Measurements from ENCODE around the gene GAST.
"Not testable (repeated sequence)": the region's sequence is repeated elsewhere in the genome, so short reads cannot be mapped to it uniquely, and the experiment has no call there.

GAST gene, protein sequence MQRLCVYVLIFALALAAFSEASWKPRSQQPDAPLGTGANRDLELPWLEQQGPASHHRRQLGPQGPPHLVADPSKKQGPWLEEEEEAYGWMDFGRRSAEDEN

DNA sequence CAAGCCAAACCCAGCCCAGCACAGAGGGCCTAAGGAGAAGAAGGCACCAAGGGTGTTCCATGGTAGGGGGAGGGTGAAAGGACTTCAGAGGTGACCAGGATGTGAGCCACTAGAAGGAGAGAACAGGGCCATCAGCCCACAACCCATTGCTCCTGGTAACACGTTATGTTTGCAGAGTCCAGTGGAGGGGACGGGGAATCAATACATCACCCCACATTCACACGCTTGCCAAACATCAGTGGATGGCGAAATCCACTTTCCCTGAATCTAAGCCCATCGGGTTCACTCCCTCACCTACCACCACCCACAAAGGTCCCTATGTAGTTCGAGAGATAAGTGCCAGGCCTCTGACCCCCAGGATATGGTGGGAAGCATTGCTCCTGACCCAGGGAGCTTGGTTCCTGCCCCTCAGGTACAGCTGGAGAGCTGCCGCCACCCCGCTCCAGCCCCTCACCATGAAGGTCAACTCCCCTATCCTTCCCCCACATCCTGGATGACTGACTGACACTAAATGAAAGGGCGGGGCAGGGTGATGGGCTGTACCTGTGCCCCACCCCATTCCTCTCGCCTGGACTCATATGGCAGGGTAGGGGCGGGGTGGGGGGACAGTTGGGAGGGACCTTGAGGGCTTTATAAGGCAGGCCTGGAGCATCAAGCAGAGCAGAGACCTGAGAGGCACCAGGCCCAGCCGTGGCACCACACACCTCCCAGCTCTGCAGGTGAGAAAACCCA, at the start of gene GAST:
Gene GAST (plus strand): TSS at position 663 of the 732 bp plus-strand sequence. CDS start 3,106 bp downstream, outside the sequence.
- DNase-seq (ENCODE audit: low read depth in 1 of 2, low spot score in 1 of 2): no peak

DNA sequence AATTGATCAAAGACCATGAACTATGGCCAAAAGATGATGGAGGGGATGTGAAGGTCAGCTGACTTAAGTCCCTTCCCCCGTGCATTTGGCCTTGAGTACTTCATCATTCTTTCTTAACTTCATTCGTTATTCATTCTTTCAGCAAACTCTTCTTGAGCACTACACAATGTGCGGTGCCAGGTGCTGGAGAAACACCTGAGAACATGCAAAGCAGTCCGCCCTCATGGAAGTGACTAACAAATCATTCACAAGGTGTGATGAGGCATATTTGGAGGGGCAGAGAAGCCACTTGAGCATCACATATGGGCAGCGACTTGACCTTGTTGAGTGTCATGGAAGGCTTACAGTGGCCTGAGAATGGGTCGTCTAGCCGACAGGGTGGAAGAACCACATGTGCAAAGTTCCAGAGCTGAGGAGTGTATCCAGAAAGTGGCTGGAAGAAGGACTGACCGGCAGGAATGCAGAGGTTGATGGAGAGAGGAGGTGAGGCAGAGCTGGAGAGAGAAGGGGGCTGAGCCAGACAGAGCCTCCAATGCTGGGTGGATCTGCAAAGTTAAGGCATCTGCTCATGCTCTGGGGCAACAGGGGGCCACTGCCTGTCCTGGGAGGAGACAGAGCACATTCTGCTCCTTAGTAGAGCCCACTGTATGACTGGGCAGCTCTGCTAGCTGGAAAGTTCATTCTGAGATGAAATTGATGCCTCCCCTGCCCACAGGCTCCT, 48.5 kb upstream of the GAST start:
- no peak for DNase-seq (ENCODE audit: low read depth in 1 of 2, low spot score in 1 of 2)

DNA sequence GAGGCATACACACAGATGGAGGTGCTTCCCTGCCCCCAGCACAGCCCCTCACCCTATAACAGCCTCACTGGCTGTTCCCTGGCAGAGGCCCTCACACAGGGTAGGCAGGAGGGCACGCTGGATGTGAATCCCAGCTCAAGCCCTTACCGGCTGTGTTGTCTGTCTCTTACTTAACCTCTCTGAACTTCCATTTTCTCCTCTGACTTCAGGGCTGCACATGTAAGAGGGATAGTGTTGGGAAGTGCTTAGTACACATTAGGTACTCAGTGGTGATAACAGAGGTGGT, 48.0 kb upstream of the GAST start:
- no peak for DNase-seq (ENCODE audit: low read depth in 1 of 2, low spot score in 1 of 2)

DNA sequence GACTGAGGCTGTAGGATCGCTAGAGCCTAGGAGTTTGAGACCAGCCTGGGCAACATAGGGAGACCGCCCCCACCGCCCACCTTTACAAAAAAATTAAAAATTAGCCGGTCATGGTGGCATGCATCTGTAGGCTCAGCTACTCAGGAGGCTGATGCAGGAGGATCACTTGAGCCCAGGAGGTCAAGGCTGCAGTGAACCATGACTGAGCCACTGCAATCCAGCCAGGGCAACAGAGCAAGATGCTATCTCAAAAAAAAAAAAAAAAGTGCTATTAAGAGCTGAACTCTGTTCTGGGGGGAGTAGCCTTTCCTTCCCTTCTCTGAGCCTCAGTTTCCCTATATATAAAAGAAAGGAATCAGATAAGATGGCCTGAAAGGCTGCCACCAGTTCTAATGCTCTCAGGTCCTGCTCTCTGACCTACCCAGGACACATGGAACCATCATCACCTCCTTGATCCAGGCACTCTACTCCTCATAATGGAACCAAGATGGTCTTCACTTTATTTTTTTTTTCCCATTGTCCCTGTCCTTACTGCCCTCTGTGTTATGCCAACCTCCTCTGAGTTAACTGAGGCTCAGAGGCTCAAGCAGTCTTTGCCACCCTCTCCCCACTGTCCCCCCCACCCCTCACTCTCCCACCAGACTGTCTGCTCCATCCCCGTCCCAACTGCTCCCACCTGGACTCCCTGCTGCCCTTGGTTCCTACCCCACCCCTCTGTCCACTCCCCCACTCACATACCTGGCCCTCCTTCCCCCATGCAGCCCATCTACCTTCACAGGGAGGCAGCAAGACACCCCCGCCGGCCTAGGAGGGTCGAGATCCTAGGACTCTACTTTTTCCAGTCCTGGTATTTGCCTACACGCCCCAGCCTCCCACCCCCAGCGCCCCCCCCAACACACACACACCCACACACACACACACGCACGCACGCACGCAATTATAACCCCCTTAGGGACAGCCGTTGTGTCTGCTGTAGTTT, 47.3 kb upstream of the GAST start:
- no peak for DNase-seq (ENCODE audit: low read depth in 1 of 2, low spot score in 1 of 2)

DNA sequence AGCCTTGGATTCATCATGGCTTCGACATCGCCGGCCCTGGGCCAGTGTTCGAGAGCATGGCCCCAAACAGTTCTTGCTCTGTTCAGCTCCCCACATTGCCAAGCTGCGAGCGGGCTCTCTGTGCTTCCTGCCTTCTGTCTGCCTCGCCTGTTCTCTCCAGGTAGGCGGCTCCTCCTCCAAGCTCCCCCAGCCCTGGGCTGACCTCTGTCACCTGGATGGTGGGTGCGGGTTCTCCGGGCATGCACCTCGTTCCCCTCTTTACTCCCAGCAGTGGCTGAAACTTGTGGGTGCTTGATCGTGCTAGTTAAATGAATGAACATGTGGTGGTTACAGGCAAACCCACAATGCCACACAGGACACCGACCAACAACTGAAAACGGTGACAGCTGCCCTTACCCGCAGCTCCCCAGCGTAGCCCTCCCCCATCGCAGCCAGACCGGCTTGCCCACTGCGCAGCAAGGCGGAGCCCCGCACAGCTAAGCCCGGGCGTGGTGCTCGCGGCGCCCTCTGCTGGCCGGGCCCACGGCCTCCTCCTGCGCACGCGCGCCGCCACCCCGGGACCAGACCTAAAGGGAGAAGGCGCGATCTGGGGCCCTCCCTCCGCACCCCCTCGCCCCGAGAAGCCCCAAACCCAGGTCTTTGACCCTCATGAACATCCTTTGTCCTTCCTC, 46.4 kb upstream of the GAST start:
- peak; percentile 84 to 88 for DNase-seq (ENCODE audit: low read depth in 1 of 2, low spot score in 1 of 2)

DNA sequence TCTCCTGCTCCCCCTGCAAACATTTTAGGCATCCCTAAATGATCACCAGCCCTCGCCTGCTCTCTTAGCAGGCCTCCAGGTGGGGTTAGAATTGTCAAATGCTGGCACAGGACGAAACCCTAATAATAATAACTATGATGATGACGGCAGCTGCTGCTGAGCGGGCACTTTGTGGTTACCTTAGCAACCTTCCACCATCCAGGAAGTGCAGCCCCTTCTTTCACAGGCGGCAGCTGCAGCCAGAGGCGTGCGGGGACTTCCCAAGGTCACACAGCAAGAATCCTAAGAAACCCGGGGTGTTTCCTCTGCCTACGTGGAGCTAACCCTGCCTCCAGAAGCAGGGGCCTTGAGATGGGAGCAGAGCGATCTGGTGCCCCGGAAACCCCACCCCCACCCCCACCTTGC, 45.9 kb upstream of the GAST start:
- peak; percentile 50 for DNase-seq (ENCODE audit: low read depth in 1 of 2, low spot score in 1 of 2)

DNA sequence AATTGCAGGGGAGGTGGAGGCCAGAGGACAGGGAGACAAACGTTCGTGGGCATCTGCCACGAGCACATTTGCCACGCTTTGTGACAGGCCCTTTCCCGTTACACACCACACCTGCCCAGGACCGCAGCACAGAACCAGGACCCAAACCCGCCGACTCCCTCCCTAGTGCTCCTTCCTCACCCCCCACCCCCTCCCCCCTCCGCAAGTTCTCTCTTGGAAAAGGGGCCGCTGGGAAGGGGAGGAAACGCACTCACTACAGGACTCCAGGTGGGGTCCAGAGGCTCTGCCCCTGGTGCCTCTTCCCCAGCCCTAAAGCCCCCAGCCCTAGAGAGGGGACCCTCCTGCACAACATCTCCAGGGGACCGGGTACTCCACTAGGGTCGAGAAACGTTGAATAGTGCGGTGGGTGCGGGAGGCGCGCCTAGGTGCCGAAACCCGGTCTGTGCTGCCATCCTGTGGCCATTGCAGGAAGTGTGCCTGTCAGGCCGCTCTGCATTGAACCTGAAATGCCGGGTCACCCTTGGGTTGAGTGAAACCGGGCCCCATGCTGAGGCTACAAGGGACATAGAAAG, 45.3 kb upstream of the GAST start:
- DNase-seq (ENCODE audit: low read depth in 1 of 2, low spot score in 1 of 2): peak; percentile 71 to 82

DNA sequence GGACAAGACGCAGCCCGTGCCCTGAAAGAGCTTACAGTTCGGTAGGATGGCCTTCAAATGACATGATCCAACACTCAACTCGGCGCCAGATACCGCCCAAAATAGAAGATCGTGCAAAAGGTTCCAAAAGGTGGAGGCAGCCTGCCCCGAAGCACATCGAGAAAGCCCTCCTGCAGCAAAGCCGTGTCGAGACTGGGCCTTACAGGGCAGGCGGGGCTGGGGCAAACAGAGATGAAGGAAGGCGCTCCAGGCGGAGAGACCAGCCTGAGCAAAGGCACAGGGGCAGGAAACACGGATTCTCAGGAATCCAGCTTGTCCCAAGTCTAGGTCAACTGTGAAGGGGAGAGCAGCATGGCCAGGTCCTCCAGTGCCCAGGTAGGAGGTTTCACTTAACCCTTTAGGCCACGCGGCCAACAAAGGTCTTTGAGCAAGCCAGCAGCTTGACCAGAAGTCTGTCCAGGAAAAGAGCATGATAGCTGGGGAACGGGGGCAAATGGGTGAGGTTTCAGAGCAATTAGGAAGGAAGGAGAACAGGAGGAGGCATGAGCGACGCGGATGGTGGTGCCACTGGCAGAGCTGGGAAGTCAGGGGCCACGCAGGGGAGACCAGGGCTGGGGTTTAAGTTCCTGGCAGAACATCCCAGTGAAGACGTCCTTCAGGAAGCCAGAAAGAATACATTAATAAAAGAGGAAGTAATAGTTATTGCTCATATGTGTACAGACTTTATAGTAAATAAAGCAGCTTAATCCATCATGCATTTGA, 44.7 kb upstream of the GAST start:
- no peak for DNase-seq (ENCODE audit: low read depth in 1 of 2, low spot score in 1 of 2)

DNA sequence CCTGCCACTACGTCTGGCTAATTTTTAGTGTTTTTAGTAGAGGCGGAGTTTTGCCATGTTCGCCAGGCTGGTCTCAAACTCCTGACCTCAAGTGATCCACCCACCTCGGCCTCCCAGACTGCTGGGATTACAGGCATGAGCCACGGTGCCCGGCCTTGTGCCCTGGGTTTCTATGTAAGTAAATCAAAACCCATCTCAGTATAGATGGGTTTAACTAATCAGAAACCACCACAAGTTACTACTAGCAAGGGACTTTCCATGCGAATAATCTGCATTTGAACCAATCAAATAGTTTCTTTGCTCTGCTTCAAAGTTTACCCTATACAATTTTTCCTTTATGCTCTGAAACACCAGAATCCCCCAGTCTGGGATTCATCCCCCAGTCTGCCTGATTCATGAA, 40.0 kb upstream of the GAST start:
- DNase-seq (ENCODE audit: low read depth in 1 of 2, low spot score in 1 of 2): no peak

DNA sequence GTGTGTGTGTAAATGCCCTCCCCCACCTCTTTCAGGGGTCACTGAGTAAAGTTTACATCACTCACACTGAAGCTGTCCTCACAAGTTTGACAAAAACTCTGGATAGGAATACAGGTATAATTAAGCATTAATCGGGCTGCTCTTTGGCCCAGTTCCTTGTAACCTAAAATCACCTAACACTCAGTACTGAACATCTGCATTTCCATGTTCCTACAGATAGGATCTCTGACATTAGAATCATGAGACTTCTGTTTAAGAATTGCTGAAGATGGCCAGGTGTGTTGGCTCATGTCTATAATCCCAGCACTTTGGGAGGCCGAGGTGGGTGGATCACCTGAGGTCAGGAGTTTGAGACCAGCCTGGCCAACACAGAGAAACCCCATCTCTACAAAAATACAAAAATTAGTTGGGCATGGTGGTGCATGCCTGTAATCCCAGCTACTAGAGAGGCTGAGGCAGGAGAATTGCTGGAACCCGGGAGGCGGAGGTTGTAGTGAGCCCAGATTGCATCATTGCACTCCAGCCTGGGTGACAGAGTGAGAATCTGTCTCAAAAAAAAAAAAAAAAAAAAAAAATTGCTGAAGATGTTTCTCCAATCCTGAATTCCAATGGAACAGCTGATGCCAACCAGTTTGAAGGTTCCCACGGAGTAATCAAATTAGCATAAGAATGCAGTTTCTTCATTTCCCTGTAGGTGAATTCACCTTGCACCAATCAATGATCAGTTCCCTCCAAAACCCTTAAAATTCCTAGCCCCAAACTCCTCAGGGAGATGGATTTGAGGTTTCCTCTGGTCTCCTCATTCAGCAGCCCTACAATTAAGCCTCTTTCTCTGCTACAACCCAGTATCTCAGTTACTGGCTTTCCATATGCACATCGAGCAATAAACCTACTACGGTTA, 36.7 kb upstream of the GAST start:
- DNase-seq (ENCODE audit: low read depth in 1 of 2, low spot score in 1 of 2): not testable (repeated sequence)

DNA sequence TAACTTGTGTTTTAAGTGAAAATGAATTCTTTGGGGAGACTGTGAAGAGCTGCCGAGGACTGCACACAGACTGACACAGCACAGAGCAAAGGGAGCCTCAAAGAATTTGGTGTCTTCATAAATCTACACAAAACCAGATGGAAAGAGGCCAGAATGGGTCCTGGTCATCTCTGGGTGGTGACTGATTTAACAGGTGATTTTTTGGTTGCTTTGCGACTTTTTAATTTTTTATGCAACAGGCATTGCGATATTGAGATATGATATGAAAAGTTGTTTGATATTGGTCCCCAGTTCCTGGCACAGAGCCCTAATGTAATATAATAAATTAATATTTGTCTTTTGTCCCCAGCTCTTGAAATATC, 36.1 kb upstream of the GAST start:
- DNase-seq (ENCODE audit: low read depth in 1 of 2, low spot score in 1 of 2): no peak

DNA sequence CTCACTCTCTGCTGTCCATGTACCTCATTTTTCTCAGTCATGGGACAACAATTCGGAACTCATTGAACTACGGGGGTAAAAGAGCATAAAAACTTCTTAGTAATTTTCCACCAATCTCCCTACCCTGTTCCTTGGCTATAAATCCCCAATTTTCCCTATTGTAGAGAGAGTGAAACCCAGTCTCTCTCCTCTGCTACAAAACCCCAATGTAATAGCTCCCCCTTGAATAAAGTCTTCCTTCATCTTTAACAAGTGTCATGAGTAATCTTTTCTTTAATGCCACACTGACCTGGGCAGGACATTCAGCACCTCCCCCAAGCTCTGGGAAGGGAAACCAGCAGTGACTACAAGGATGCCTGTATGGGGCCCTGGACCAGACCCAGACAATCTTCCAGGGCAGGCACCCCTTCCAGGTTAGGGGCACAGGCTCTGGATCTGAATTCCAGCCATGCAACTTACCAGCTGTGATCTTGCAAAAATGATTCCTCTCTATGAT, 33.7 kb upstream of the GAST start:
- no peak for DNase-seq (ENCODE audit: low read depth in 1 of 2, low spot score in 1 of 2)

DNA sequence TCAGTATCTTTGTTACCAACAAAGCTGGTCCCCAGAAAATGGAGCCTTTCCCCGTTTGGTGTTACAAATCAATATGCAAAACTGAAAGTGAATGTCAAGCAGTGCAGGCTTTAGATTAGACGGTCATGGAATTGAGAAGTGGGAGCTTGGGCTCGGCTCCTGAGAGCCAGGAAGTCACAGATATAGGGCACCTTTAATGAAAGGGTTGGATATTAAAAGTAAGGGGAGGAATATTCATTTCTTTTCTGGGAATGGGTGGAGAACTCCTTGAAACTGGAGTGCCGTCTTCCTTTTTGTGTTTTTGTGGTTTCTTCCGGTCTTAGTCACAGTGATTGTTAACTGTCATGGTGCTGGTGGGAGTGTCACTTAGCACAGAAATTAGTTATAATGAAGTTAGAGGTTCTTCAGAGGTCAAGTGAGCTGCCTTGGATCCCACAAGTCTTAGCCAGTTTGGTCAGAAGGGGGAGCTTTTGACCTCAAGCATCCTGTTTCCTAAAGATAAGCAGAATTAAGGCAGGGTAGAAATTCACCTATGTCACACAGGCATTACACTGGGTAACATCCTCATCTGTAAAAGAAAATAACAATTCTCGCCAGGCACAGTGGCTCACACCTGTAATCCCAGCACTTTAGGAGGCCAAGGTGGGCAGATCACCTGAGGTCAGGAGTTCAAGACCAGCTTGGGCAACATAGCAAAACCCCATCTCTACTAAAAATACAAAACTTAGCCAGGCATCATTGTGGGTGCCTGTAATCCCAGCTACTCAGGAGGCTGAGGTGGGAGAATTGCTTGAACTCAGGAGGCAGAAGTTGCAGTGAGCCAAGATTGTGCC, 33.0 kb upstream of the GAST start:
- no peak for DNase-seq (ENCODE audit: low read depth in 1 of 2, low spot score in 1 of 2)

DNA sequence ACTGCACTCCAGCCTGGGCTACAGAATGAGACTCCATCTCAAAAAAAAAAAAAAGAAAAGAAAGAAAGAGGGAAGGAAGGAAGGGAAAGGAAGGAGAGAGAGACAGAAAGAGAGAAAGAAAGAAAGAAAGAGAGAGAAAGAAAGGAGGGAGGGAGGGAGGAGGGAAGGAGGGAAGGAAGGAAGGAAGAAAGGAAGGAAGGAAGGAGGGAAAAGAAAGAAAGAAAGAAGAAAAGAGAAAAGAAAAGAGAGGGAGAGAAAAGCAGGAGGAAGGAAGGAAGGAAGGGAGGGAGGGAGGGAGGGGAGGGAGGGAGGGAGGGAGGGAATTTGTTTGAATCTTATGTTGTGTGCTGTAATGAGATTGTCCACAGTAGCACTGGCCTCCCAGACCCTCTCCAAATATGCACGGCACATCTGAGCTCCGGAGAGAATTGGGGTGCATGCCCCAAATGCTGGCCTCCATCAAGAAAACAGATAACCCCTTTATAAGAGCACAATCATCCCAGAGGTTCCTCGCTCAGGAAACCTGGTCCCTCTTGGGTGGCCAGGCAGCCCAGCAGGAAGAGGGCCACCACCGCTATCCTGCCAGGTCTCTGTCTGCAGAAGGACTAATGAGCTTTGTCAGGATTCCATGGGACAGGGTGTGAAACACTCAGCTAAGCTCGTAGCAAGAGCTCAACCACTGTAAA, 32.2 kb upstream of the GAST start:
- DNase-seq (ENCODE audit: low read depth in 1 of 2, low spot score in 1 of 2): no peak

DNA sequence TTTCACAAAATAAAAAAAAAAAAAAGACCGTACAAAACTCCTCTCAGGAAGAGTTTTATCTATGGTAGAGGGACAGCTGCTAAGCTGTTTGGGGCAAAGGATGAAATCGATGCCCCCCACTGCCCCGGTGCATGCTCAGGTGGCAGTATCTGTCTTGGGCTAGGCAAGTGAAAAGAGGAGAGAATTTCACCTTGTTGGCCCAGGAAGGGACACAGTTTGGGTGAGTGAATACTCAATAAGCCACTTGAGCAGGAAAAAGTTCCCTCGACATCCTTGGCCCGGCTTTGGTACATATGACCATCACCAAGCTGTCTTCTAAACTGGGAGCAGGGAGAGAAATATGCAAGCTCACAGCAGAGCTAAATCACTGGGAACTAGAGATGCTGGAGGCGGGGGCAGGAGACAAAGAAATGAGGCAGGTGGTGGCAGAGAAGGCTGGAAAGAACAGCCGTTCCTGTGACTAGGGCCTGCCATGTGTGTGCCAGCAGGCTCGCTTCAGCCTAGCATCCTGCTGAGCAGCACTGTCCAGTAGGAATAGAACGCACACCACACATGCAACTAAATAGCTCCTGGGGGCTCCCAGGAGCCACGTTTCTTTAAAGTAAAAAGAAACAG, 31.6 kb upstream of the GAST start:
- no peak for DNase-seq (ENCODE audit: low read depth in 1 of 2, low spot score in 1 of 2)

DNA sequence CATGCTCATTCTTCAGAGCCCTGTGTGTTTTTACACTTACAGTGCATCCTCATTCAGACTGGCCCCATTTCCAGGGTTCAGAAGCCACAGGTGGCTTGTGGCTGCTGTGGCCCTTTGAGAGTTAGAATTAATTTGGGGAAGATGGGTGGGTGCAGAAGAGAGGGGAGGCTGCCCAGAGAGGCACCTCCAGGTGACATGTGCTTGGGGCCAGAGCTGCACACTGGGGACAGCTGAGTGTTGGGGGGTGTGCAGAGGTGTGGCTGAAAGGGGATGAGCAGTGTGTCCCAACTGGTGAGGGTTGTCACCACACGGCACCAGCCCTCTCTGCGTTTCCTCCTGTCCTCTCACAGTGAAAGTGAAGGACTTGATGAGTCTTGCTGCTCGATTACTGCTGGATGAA, 30.4 kb upstream of the GAST start:
- DNase-seq (ENCODE audit: low read depth in 1 of 2, low spot score in 1 of 2): no peak

DNA sequence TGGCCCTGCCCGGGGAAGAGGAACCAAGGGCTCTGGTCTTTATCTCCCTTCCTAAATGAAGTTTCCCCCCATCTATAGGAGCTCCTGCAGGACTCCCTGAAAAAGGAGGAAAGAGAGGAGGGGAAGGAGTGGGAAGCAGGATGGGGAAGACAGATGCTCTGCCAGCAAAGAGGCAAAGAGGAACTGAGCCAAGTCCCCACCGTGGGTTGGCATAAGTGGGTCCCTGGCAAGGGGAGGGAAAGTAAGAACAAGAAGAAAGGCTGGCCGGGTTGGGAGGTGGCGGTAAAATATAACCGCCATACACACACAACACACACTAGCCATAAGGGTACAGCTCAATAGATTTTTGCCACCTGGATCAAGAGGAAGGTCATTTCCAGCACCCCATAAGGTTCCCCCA, 29.5 kb upstream of the GAST start:
- DNase-seq (ENCODE audit: low read depth in 1 of 2, low spot score in 1 of 2): no peak
